GM21367 (cell line): ENCODE data around the gene FAM227A.
"Not testable (repeated sequence)": the region's sequence is repeated elsewhere in the genome, so short reads cannot be mapped to it uniquely, and the experiment has no call there.

Source experiments
- ATAC-seq: cut with Tn5 transposase; IDR thresholded peaks from one replicate; pipeline ENCODE4 v1.9.1; 2021; ENCODE audit not compliant: unreplicated experiment

FAM227A gene

GRCh38 chr22:38674888-38675287 lies 18.7 kb upstream of the FAM227A start:
- ATAC-seq = no peak

DNA sequence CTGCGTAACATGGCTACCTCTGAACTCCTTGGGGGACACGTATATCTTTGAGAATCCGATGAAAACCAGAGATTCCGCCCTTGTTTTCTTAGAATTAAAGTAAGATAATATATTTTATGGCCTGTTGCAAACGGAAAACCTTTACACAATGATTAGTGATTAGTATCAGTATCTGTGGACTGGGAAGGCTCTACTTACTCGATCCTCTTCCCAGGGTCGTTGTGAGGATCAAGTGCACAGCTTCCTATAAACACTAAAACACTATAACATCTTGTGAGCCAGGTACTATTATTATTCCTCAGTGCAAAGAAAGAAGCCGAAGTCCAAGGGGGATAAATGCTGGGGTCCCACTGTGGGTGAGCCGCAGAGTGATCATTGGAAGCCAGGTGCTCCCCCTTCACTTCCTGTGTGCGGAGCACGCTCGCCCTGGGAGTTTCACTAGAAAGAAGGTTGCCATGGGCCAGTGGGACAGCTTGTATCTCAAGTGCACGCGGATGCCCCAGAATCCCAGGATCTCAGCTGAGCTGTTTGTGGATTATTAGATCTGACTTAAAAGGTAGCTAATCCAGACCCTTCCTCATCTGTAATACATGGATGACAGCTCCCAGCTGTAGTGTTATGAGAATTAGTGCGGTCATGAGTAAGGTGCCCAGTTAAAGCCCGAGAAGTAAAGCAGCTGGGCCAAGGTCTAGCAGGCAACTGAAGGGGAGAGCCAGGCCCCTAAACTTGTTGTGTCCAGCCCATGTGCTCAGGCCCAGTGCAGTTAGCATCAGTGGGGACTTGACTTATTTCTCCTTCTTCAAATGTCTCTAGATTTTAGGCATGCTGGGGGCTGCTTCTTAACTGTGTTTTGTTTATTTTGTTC lies 1.1 kb upstream of the FAM227A start:
- no peak for ATAC-seq

- ATAC-seq = no peak
Observed at GRCh38 chr22:38655519-38656255, 505 bp downstream of the FAM227A start.

DNA sequence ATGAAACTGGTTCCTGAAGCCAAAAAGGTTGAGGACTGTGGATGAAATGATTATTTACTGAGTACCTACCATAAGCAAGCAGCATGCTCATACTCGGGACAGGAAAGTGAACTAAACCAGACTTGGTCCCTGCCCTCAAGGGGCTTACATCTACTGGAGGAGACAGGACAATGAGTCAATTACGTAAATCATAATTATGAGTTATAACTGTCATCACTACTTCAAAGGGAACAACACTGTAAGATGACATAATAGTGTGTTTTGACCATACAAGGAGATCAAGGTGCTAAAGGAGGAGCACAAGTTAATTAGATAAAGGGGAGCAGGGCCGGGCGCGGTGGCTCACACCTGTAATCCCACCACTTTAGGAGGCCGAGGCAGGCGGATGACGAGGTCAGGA lies 2.5 kb downstream of the FAM227A start:
- ATAC-seq = no peak

GRCh38 chr22:38652859-38653258 lies 3.3 kb downstream of the FAM227A start:
- no peak for ATAC-seq

DNA sequence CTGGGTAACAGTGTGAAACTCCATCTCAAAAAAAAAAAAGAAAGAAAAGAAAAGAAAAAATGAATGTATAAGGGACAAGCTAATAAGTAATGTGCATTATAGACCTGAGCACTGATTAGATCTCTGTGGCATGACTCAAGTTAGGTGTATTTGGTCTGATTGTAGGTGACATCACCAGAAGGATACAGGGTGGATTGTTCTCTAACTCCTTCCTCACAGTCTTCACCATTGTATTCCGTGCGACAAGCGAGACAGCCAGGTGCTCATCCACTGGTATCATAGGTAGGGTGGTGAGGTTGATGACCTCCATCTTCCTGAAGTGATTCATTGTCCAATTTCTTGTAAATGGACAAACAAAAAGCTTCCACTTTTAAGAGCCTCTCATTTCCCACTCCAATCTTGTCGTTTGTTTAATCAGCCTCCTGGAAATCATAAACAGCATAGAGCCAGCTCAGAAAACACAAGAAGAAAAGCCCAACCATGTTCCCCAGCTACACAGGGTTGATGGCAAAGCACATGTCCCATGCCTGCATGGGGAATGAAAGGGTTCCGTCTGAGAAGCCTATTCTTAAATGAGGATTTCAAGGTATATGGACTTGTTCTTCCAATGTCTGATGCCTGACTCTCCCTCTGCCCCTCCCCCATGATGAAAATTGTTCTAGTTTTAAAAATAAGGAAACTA lies 6.2 kb downstream of the FAM227A start:
- no peak for ATAC-seq

GRCh38 chr22:38645430-38645829 lies 10.8 kb downstream of the FAM227A start:
- no peak for ATAC-seq

DNA sequence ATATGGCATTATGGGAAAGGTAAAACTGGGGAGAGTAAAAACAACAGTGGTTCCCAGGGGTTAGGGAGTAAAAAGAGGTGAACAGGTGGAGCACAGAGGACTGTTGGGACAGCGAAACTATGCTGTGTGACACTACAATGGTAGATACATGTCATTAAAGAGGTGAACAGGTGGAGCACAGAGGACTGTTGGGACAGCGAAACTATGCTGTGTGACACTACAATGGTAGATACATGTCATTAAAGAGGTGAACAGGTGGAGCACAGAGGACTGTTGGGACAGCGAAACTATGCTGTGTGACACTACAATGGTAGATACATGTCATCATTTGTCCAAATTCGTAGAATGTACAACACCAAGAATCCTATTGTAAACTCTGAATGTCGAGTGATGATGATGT lies 11.9 kb downstream of the FAM227A start:
- ATAC-seq = not testable (repeated sequence)

DNA sequence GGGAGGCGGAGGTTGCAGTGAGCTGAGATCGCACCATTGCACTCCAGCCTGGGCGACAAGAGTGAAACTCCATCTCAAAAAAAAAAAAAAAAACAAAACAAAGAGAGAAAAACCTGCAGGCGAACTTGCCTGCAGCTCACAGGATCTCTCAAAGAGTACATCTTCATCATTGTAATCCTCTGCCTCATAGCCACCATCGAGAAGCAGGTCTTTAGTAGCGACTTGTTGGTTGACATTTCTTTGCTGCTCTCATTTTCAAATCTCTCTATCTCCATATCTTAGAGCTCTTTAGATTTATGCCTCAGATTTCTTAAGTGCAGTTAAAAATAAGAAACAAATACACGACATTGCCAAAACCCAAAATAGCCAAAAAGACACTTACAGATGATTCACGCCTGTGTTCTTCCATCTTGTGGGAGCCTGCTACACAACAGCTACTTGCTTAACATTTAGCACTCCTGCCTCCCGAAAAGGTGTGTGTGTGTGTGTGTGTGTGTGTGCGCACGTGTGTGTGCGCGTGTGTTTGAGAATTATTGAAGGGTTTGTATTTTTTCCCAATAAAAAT lies 14.6 kb downstream of the FAM227A start:
- no peak for ATAC-seq

- no peak for ATAC-seq
Observed at GRCh38 chr22:38638728-38639127, 17.5 kb downstream of the FAM227A start.

DNA sequence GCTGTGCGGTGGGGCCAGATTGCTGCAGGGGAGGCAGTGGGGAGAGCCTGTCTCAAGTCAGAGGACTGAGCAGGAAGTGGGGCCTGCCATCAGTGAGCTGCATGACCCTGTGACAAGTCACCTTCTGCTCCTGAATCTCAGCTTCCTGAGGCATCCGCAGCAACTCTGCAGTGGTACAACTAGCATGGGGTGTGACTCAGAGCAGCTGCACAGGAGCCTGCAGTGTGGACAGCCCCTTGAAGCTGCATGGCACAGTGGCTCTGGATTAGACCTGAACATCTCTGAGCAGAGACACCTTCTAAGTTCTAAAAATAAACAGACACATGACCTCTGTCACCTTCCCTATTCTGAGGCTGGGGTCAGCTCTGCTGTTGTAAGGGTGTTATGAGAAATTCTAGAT lies 18.0 kb downstream of the FAM227A start:
- ATAC-seq = no peak

DNA sequence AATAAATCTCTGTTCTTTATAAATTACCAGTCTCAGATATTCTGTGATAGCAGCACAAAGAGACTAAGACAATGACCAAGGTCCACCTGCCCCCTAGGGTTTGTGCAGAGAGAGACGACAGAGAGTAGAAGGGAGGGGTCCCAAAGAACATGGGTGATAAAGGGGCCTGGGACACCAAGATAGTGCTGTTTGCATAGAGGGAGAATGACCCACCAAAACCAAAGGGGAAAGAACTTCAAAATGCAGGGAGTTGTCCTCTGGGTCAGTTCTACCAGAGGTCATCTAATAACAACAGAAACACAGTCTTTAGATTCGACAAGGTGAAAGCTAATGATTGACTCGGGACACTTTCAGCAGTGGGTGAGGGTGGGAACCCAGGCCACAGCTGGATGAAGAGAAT lies 23.7 kb downstream of the FAM227A start:
- ATAC-seq = no peak

GRCh38 chr22:38631724-38632123 lies 24.5 kb downstream of the FAM227A start:
- no peak for ATAC-seq

DNA sequence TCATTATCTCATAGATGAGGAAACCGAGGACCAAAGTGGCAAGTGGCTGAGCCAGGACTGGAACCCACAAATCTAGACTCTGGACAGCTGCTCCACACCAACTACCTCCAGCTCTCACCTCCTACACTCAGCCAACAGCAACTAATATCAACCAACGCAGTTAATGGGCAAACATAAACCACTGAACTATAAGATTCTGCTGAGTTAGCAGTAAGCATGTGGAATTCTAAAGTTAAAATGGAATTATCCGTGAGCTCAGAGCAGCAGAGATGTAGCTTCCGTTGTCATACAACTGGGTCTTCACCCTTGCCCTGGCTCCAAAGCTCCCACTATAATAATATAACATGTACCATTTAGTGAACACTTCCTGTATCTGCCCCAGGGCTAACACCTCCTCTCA lies 27.1 kb downstream of the FAM227A start:
- no peak for ATAC-seq

DNA sequence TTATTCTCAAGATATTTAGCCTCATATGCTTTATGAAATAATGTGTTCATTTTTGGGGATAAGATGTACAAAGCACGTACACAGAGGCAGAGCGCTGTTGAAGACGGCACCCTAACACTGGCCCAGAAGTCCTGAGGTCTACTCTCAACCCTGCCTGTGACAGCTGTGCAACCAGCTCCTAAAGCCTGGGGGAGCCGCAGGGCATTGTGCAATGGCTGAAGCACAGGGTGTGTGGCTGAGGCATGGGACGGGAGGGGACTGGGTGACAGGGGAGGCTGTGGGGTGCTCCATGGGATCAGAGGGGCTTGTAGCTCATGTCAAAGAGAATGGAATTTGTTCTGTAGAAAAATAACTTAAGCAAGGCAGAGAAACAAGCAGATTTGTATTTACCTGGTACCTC lies 27.7 kb downstream of the FAM227A start:
- no peak for ATAC-seq

DNA sequence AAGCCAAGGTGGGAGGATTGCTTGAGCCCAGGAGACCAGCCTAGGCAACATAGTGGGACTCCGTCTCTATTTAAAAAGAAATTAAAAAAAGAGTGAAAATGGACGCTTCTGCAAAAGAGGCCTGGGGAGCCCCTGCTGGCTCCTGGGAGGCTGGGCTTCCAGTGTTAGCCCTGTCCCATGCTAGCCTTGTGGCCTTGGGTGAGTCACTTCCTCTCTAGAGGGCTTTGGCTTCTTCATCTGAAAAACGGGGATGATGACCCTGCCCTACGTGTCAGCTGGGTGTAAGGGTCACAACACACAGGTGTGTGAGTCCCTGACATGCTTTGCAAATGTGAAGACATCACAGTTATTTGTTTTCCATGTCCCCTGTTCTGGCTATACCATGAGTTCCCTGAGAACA lies 32.8 kb downstream of the FAM227A start:
- no peak for ATAC-seq

DNA sequence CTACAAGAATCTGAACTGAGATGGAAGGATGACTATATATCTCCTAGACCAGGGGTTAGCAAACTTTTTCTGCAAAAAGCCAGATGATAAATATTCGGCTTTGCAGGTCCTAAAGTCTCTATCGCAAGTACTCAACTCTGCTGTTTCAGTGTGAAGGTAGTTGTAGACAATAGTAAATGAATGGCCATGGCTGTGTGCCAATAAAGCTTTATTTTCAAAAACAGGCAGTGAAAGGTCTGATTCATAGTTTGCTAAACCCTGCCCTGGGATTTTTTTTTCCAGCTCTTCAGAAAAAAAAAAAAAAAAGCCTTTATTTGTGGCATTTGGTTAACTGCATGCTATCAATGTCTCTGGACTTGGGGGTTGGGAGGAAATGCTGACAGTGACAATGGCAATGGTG lies 37.5 kb downstream of the FAM227A start:
- no peak for ATAC-seq

- ATAC-seq = no peak
Observed at GRCh38 chr22:38618258-38618657, 37.9 kb downstream of the FAM227A start.

DNA sequence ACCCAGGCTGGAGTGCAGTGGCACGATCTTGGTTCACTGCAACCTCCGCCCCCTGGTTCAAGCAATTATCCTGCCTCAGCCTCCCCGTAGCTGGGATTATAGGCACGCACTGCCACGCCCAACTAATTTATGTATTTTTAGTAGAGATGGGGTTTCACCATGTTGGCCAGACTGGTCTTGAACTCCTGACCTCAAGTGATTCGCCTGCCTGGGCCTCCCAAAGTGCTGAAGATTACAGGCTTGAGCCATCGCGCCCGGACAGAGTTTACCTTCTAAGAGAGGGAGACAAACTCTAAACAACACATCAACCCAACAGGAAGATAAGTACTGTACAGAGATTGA lies 41.2 kb downstream of the FAM227A start:
- ATAC-seq = not testable (repeated sequence)

DNA sequence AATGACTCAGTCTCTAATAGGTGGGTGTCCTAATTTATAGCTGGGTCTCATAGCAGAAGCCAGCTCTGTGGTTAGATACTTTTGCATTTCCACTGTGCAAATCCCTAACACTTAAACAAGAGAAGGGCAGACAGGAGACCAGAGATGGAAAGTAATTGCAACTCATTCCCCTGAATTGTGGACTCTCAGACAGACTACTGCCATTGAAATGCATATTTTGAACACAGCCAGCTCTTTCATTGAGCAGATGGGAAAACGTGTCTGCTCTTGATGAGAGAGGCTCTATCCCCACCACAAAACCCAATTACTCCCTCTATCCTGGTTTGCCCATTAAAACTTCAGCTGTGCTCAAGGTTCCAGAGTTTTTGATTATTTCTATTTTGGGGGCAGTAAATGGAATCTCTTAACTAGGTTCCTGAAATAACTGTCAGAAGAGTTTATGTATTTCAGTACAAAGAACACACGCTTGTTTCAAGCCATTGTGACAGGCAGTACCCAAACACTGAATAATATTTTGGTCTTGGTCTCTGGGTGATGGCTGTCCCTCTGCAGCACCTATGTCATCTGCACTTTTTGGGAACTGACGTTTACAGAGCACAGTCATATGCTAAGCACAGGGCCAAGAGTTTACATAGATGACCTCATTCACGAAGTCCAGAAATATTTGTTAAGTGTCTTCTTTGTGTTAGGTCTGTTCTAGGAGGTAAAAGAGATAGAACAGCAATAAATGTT lies 41.7 kb downstream of the FAM227A start:
- no peak for ATAC-seq

DNA sequence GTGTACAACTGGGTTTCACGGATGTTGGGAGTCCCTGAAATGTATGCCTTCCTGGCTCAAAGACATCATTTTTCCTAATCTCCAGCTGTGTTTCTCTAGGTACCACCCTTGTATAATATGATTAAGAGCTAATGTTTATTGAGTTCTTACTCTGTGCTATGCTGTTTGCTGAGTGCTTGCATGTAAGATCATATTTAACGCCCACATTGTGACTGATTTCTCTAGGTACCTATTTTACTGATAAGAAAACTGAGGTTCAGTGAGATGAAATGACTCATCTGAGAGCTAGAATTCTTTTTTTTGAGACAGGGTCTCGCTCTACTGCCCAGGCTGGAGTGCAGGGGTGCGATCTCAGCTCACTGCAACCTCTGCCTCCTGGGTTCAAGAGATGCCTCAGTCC lies 42.6 kb downstream of the FAM227A start:
- no peak for ATAC-seq
